Peyer's patch (tissue), 4 donors: Measurements from ENCODE around the gene AHRR. TPM values are rescaled to one million over a fixed set of nuclear protein-coding genes. Genes with fewer than 3 reads are reported as not detected.

Experiments used
- DNase-seq, 3 donors: peaks; one replicate each; pipeline ENCODE4 v3.0.0-alpha.2; 2017 to 2019
- H3K27ac ChIP-seq, 4 donors: fragments of 200-600 bp; sonication (generic); one replicate each; pipeline ENCODE4 v1.5.1; 2016 to 2019
- H3K27me3 ChIP-seq, 2 donors: fragments of 200-600 bp; sonication (generic); one replicate each; pipeline ENCODE4 v1.5.1; 2019
- H3K36me3 ChIP-seq, 3 donors: fragments of 200-600 bp; sonication (generic); one replicate each; pipeline ENCODE4 v1.5.1; 2016 to 2019
- H3K4me1 ChIP-seq, 4 donors: fragments of 200-600 bp; sonication (generic); one replicate each; pipeline ENCODE4 v1.5.1; 2016 to 2019
- H3K4me3 ChIP-seq, 4 donors: fragments of 200-600 bp; sonication (generic); 1 replicate in 3 of 4; 2 replicates in 1 of 4; pipeline ENCODE4 v1.5.1; 2016 to 2019; ENCODE audit warnings: mild to moderate bottlenecking in 1 of 4
- H3K9me3 ChIP-seq, 4 donors: fragments of 200-600 bp; sonication (generic); one replicate each; pipeline ENCODE4 v1.5.1; 2016 to 2019; ENCODE audit warnings: mild to moderate bottlenecking in 1 of 4
- POLR2A ChIP-seq, 2 donors: fragments of 450-650 bp; IDR thresholded peaks; one replicate each; pipeline ENCODE4 v1.5.1; 2017; ENCODE audit warnings: antibody characterized with exemption in 2 of 2, mild to moderate bottlenecking in 2 of 2, moderate library complexity in 2 of 2
- total RNA-seq, 4 donors: library from RNA; depleted of rRNA; stranded (reverse); fragments of >200 nt; gene quantifications; one replicate each; pipeline ENCODE4 v1.1.0, GENCODE V29; 2016
- TF ChIP-seq, protein P1 (sequence below), 6 experiments: fragments of 450-650 bp in 4 of 6; fragments of 200-600 bp in 2 of 6; sonication (generic) in 1 of 6; IDR thresholded peaks; one replicate each; pipeline ENCODE4 v1.5.1; 2017 to 2019; ENCODE audit warnings: antibody characterized with exemption in 6 of 6, mild to moderate bottlenecking in 3 of 6, moderate library complexity in 1 of 6

The AHRR gene
- total RNA-seq, 4 donors from 2014 or later: 1.6 to 28.1 (median 2.4) TPM

DNA sequence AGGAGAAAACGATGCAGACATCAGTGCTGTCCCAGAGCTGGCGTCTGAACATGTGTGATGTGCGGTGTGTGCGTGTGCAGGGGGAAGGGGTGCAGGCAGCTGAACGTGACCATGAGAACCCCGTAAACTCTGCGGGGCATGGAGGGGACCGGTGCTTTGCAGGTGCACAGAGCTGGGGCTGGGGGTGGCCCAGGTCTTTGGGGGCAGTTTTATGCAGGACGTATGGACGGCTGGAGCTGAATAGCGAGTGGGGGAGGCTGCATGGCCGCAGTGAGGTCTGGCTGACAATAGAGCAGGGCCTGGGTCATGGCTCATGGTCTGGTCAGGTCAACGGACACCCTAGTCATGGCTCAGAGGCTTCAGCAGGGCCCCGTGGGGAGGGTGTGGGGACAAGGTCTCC, 118.1 kb downstream of the AHRR start:
- Histone ChIP-seq H3K9me3 (no peaks in the 10 kb centered on the region), H3K27ac (no peak overlapping the region), H3K4me3 (no peak overlapping the region), H3K27me3 (no peaks in the 10 kb centered on the region), H3K36me3 (no peaks in the 10 kb centered on the region), H3K4me1 (peaks cover 5 to 19% (median 13%) of the 10 kb centered on the region in 4 donors)
- no peak for TF ChIP-seq POLR2A (IDR thresholded peaks at IDR 0.05)
- TF ChIP-seq, protein P1, sequence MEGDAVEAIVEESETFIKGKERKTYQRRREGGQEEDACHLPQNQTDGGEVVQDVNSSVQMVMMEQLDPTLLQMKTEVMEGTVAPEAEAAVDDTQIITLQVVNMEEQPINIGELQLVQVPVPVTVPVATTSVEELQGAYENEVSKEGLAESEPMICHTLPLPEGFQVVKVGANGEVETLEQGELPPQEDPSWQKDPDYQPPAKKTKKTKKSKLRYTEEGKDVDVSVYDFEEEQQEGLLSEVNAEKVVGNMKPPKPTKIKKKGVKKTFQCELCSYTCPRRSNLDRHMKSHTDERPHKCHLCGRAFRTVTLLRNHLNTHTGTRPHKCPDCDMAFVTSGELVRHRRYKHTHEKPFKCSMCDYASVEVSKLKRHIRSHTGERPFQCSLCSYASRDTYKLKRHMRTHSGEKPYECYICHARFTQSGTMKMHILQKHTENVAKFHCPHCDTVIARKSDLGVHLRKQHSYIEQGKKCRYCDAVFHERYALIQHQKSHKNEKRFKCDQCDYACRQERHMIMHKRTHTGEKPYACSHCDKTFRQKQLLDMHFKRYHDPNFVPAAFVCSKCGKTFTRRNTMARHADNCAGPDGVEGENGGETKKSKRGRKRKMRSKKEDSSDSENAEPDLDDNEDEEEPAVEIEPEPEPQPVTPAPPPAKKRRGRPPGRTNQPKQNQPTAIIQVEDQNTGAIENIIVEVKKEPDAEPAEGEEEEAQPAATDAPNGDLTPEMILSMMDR (IDR thresholded peaks at IDR 0.05): no peak
- peak in 2 of 3 donors; percentile 26 to 41 for DNase-seq

DNA sequence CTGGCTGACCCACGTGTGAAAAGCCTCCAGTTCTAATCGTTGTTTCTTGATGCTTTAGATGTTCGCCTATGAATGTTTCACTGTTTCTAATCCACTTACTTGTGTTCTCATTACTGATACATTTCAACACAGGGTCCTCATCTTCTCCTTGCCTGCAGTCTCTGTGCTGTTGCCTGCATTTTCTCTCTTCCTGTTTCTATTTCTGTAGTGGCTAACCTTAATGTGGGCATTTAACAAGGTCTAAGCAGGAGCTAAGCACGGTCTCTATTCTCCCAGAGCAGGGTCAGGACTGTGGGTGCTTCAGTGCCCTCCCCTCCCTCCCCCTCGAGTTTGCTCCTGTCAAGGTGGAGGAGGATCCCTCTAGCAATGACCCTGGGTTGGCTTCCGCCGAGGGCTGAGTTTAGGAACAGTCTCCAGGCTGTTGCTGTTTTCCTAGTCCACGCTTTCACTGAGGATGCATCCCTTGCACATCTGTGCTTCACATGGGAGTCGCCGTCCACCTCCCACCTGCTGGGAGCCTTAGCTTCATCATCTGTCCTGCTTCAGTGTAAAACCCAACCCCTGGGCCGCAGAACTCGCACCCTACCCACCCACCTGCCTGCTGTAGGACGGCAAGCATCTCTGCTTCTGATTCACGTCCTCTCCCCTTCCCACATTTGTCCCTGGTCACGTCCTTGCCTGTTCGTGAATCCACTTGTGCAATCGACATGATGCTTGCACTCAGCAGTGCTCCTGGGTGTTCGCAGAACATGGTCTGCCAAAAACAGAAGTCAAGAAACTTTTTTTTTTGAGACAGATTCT, 119.1 kb downstream of the AHRR start:
- TF ChIP-seq, protein P1 (IDR thresholded peaks at IDR 0.05): no peak
- TF ChIP-seq POLR2A (IDR thresholded peaks at IDR 0.05): no peak
- peak in 1 of 3 donors; percentile 36 for DNase-seq
- no peaks in the 10 kb centered on the region for H3K36me3 ChIP-seq

GRCh38 chr5:441996-442334, 120.5 kb downstream of the AHRR start:
- H3K9me3 ChIP-seq: no peaks in the 10 kb centered on the region
- H3K27me3 ChIP-seq: no peaks in the 10 kb centered on the region
- TF ChIP-seq, protein P1 (IDR thresholded peaks at IDR 0.05): no peak
- no peak for TF ChIP-seq POLR2A (IDR thresholded peaks at IDR 0.05)
- H3K27ac ChIP-seq: no peak overlapping the region
- H3K4me1 ChIP-seq: peaks cover 5 to 21% (median 13%) of the 10 kb centered on the region in 4 donors
- DNase-seq: peak in 1 of 3 donors; percentile 34
- peaks cover 0 to 8% (median 0%) of the 10 kb centered on the region in 3 donors for H3K36me3 ChIP-seq
- peak overlapping the region in 3 of 4 donors; percentile 88 to 97 (median 94) for H3K4me3 ChIP-seq

More for the DNA sequence above, 119.1 kb downstream of the AHRR start:
- H3K4me3 ChIP-seq: no peak overlapping the region
- H3K27ac ChIP-seq: no peak overlapping the region
- no peaks in the 10 kb centered on the region for H3K9me3 ChIP-seq
- no peaks in the 10 kb centered on the region for H3K27me3 ChIP-seq
- peaks cover 5 to 21% (median 13%) of the 10 kb centered on the region in 4 donors for H3K4me1 ChIP-seq

DNA sequence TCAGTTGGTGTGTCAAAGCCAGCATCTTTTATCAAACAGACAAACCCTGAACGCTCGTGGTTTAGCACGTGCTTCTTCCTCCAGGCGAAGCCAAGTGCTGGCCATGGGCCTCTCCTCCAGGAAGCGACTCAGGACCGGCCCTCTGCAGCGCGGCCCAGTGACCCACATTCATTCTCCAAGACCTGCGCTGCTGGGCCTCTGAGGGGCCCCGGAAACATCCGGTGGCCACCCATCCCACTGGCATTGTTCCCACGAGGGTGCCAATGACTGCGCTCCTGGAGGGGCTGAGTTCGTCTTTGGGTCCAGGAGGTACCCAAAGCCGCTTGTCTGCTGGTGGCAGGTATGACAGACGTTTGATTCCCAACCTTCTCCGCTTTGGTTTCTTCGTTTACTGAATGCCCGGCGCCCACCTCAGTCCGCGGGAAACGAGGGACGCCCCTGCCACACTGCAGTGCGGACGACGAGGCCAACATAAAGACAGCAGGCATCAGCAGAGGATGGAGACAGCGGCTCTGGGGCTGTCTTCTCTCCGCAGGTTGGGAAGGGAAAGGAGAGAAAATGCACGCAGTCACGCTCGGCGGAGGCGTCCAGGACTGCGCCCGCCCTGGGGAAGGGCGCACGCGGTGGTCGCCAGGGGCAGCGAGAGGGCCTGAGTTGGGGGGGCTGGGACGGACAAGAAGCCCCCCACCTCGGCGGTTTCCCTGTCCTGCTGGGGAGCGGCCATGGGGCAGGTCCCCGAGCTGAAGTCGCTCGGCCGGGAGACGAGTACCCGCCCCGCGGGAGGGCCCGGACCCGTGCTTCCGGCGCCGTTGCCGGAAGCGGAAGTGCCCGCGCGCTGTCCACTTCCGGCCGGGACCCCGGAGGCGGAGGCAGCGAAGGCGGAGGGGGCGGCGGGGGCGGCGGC, 121.1 kb downstream of the AHRR start, which contains the start of gene EXOC3:
EXOC3 (plus strand) TSS at position 842 of the 904 bp plus-strand sequence. CDS start 3,030 bp downstream, outside the sequence.
- DNase-seq: peak; percentile 70 to 87 (median 87)
- no peaks in the 10 kb centered on the region for H3K27me3 ChIP-seq
- H3K9me3 ChIP-seq: no peaks in the 10 kb centered on the region
- H3K4me1 ChIP-seq: peaks cover 5 to 21% (median 13%) of the 10 kb centered on the region in 4 donors
- H3K4me3 ChIP-seq: peak within 1 kb of the TSS; percentile 86 to 97 (median 91)
- peak within 1 kb of the TSS; percentile 76 to 84 (median 80) for H3K27ac ChIP-seq
- peaks cover 0 to 14% (median 0%) of the 10 kb centered on the region in 3 donors for H3K36me3 ChIP-seq
- peak; percentile 40 to 69 for TF ChIP-seq POLR2A (IDR thresholded peaks at IDR 0.05)
- TF ChIP-seq, protein P1 (IDR thresholded peaks at IDR 0.05): no peak
